GM18873 (cell line): ENCODE measurements around the gene STARD3.
"Not testable (repeated sequence)": the region's sequence is repeated elsewhere in the genome, so short reads cannot be mapped to it uniquely, and the experiment has no call there.

Experiments
- ATAC-seq: cut with Tn5 transposase; IDR thresholded peaks from one replicate; pipeline ENCODE4 v1.9.1; 2021; ENCODE audit warnings: mild to moderate bottlenecking, moderate library complexity, moderate number of reproducible peaks; ENCODE audit not compliant: unreplicated experiment, low FRiP score

Gene STARD3

GRCh38 chr17:39636927-39637736 is at the start of gene STARD3:
STARD3 (plus strand) TSS chr17:39637144; CDS start chr17:39653532, 16,388 bp downstream.
- ATAC-seq: peak; percentile 52

GRCh38 chr17:39590180-39590579 is 46.8 kb upstream of the STARD3 start:
- ATAC-seq: not testable (repeated sequence)

DNA sequence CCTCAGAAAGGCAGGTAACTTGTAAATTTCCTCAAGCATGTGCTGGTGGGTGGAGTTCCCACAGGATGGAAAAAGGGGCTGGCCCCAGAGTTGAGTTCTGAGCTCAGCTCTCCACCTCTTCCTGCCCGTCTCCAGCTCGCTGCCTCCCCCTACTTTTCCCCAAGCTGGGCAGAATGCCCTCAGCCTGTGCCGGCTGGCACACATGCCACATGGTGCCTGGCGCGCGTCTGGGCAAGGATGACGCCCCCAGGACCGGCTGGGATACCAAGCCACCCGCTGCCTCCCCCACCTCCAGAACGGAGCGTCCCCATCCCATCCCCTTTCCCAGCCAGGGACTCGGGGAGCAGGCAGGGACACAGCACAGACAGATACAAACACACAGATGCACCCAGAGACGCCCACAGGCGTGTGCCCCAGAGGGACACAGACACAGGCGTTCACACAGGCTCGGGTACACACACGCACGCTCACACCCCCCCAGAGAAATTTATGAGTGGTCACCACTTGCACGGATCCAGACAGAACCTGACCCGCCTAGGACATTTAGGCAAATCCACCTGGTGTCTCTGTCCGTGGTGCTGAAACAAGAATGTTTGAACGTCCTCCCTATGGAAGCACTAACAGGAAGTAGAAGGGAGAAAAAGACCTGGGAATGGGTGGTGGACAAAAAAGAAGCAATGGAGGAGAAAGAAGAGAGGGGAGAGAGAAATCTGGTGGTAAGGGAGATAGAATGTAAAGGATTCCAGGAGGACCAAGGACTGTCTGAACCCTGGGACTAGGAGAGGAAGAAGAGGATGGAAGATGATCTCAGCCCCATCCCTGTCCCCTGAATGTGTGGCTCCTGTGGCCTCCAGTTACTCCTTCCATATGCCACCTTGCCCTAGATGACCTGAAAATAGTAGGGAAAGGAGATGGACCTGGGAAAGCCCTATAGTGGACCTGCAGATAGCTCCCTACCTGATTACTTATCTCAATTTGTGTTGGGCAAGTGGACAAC is 44.7 kb upstream of the STARD3 start:
- no peak for ATAC-seq

DNA sequence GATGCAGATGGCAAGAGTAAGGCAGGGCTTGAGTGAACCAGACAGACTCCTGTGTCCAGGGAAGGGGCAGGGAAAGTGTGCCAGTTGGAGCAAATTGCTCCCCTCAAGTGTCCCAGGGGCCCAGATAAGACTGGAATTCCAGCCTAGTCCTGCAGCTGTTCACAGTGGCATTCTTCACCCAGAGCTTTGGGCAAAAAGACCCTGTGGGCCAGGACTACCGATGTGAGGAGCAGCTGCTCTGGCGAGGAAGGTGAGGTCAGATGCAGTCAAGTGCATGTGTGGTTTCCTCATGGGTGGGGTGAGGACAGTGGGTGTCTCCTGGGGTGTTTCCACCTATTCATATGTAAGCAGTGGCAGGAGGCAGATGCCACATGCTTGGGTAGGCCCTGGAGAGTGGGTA is 43.6 kb upstream of the STARD3 start:
- ATAC-seq: no peak

DNA sequence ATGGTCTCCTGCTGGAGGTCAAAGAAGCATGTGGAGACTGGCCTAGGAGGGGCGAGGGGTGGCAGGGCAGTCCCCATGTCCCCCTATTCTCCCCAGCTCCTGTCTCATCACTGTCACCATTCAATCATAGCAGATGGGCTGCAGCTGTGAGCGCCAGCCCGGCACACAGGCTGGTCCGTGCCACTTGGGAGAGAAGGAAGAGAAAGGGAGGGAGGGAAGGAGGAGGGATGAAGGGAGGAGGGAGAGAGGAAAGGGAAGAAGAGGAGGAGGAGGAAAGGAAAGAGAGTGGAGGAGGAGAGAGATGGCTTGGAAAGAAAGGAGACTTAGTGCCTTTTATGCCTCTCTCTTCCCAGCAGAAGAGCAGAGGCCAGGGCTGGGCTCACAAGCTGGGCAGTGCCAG is 41.6 kb upstream of the STARD3 start:
- no peak for ATAC-seq

- ATAC-seq: no peak
These were observed 40.9 kb upstream of the STARD3 start for GRCh38 chr17:39595928-39596510.

DNA sequence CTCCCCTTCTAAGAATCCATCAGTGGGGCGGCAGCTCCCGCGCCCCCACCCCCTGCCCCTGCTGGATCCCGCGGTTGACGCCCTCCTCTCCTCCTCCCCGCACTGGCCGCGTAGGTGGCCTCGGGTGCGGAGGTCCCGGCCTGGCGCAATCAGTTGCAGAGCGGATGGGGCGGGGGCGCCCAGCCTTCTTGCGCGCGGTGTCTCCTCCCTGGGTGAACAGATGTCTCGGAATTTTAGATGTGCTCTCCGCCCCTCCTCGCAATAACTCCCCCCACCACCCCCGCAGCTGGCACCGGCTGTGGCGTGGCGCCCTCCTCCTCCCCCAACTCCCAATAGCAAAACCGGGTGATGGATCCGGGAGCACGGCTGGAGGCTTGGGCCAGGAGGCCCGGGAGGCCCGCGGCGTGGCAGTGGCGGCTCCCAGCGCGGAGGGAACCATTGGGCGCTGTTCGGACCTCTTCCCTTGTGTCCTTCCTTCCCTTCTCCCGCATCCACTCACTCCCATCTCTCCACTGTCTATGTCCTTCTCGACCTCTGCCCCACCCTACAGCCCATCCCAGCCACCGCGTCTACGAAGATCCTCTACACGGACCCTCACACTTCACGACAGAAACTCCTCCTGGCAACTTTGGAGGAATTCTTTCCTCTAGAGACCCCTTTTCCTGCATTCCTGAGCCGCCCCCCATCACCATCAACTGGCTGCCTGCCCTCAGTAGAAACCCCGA is 40.2 kb upstream of the STARD3 start:
- no peak for ATAC-seq

DNA sequence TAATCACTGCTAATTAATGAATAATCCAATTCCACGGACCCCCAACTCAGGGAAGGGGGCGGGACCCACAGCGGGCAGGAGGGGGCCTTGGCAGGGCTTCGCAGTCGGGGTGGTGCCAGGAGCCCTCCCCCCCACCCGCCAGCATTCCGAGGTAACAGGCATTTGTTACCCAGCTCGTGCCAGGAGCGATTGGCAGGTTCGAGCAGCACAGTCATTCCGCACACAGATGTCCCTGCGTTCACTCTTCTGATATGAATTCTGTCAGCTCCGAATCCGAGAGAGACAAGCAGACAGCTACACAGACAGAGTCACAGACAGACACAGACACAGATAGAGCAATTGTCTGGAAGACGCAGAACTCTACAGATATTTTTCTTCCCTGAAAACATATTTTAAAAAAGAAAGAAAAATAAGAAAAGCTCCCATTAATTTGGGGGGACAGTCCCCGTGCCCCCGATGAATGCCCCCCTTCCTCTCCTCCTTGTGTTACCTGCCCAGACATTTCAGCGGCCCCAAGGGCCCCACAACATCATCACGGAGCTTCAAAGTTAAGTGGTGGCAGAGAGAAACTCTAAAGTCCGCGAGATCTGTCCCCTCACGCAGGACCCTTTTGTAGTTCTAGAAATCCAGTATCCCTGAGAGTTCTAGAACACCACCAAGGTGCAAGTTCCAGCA is 39.4 kb upstream of the STARD3 start:
- no peak for ATAC-seq

- no peak for ATAC-seq
These were observed 38.9 kb upstream of the STARD3 start for GRCh38 chr17:39598047-39598481.

DNA sequence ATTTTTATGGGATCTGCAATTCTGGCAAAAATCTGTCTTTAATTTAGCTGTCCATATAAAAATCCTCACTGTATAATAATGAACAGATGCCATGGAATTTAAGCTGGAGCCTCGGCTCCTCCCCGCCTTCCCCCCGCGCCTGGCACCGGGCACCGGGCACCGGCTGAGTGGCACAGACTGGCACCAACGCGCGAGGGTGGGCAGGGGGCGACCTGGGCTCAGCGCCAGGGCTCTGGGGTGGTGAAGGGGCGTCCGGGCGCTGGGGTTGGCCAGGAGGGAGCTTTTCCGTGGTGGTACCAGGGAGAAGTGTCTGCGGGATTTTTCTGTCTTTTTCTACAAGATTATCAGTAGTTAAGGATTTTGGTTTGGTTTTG is 38.3 kb upstream of the STARD3 start:
- ATAC-seq: no peak

GRCh38 chr17:39599004-39599664 is 37.8 kb upstream of the STARD3 start:
- no peak for ATAC-seq

GRCh38 chr17:39599665-39600231 is 37.2 kb upstream of the STARD3 start:
- ATAC-seq: no peak

- ATAC-seq: no peak
These were observed 36.5 kb upstream of the STARD3 start for GRCh38 chr17:39600288-39600996.

- no peak for ATAC-seq
These were observed 35.8 kb upstream of the STARD3 start for GRCh38 chr17:39600997-39601597.

DNA sequence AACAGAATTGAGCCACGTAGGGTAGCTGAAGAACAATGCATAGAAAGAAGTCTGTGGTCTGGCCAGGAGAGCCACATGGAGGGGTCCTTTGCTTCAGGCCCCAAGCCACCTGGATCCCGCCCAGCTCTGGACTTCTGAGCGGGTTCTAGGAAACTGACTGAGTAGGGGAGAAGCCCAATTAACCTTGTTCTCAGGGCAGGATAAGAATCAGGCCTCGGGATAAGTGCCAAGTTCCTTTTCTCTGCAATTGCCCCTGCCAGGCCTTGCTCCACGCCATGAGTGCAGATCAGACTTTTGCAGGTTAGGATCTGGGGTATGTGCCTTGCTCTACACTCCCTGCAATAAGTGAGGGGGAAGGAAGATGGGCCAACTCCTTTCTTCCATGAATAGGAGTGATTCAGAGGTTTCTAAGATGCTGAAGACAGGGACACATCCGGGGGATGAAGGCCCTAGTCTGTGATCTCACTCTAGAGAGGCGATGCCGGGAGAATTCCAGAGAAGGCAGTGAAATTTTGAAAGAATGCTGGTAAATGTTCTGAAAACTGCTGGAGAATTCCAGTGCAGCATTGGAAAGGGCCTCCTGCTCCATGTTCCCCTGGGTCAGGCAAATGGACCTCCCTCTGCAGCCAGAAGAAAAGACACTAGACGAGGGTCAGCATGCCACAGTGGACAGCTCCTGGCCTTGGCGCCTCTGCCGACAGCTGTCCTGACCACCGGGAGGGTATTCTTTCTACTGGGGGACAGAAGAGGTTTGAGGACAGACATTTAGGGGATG is 35.0 kb upstream of the STARD3 start:
- ATAC-seq: no peak

GRCh38 chr17:39602533-39603303 is 34.2 kb upstream of the STARD3 start:
- no peak for ATAC-seq
